Aorta (tissue), 5 donors: ENCODE data around the gene SCIMP. TPM values are rescaled to one million over a fixed set of nuclear protein-coding genes. Genes with fewer than 3 reads are reported as not detected.
"Not testable (repeated sequence)": the region's sequence is repeated elsewhere in the genome, so short reads cannot be mapped to it uniquely, and the experiment has no call there.

Source experiments
- ATAC-seq: fragments of 200-7000 bp; cut with Tn5 transposase; one replicate; pipeline ENCODE4 v1.9.1; 2022; ENCODE audit warnings: moderate library complexity; ENCODE audit not compliant: low FRiP score
- DNase-seq, 2 donors: peaks; one replicate each; pipeline ENCODE4 v3.0.0-alpha.2; 2020
- H3K27ac ChIP-seq, 2 donors: one replicate each; pipeline ENCODE4 v1.5.1; 2013; ENCODE audit warnings: low read length in 2 of 2, mild to moderate bottlenecking in 2 of 2, moderate library complexity in 2 of 2, control low read depth in 1 of 2, inconsistent platforms in 1 of 2, low read depth in 1 of 2
- H3K27me3 ChIP-seq, 2 donors: one replicate each; pipeline ENCODE4 v1.6.1; 2013; ENCODE audit warnings: control low read depth in 1 of 2, low read length in 1 of 2, mild to moderate bottlenecking in 1 of 2, moderate library complexity in 1 of 2; ENCODE audit not compliant: insufficient read depth in 2 of 2, control insufficient read depth in 1 of 2
- H3K36me3 ChIP-seq, 2 donors: one replicate each; pipeline ENCODE4 v1.6.1; 2013; ENCODE audit warnings: control low read depth in 1 of 2, low read length in 1 of 2, mild to moderate bottlenecking in 1 of 2; ENCODE audit not compliant: insufficient read depth in 2 of 2, control insufficient read depth in 1 of 2
- H3K4me1 ChIP-seq, 2 donors: one replicate each; pipeline ENCODE4 v1.6.1; 2013; ENCODE audit warnings: low read length in 2 of 2, control low read depth in 1 of 2, mild to moderate bottlenecking in 1 of 2, moderate library complexity in 1 of 2; ENCODE audit not compliant: insufficient read depth in 2 of 2, control insufficient read depth in 1 of 2
- H3K4me3 ChIP-seq, 2 donors: one replicate each; pipeline ENCODE4 v1.5.1; 2013; ENCODE audit warnings: low read length in 2 of 2, control low read depth in 1 of 2, mild to moderate bottlenecking in 1 of 2
- H3K9me3 ChIP-seq: one replicate; pipeline ENCODE4 v1.6.1; 2013; ENCODE audit warnings: mild to moderate bottlenecking, low read length; ENCODE audit not compliant: control insufficient read depth
- WGBS, 2 donors: extraction: QIAGEN DNeasy Blood & Tissue Kit; methylation state at CpG; one replicate each; pipeline ENCODE4 v1.1.7; 2013; 5-methylcytosine and 5-hydroxymethylcytosine counted together
- intact Hi-C, 2 donors: fragments of 100-400 bp; cut with DNase I; formaldehyde crosslinking; loops; one replicate each; pipeline versions ENCODE4 v1.14.2 to v1.15.0; 2022
- polyA plus RNA-seq, 2 donors: library from polyadenylated mRNA; stranded (reverse); fragments of 200-250 nt; gene quantifications; one replicate each; pipeline ENCODE4 v1.2.3, GENCODE V29; 2013
- total RNA-seq, 2 donors: library from RNA; stranded (reverse); fragmentation: NEBNext Ultra II Directional; extraction: Animal tissue kit (Norgen Biotek cat#: 25700); gene quantifications; one replicate each; pipeline ENCODE4 v1.2.1, GENCODE V29; 2021
- donor health status: healthy with polysubstance abuse.
- donor health status: Bipolar disorder and iron deficiency.
- donor health status: DM: no; HTN: no; CAD: no.
- donor health status: DM: no; HTN: no; CAD: no.
- donor health status: DM: yes; HTN: yes; CAD: no.

Gene SCIMP
- total and polyA plus RNA-seq, 4 donors, result 0.84 to 8.0 (median 6.0) TPM

DNA sequence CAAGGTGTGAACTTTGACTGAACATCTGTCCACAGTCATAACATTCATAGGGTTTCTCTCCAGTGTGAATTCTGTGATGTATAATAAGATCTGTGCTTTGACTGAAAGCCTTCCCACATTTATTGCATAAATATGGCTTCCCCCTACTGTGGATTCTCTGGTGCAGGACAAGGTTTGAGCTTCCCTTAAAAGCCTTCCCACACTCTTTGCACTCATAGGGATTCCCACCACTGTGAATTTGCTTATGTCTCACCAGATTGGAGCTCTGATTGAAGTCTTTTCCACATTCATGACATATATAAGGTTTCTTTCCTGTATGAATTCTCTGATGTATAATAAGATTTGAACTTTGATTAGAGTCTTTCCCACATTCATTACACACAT lies 51.3 kb downstream of the SCIMP start:
- intact Hi-C loops, result no loop called here
- H3K9me3 ChIP-seq, result peaks cover 37% of the 10 kb centered on the region
- H3K27me3 ChIP-seq, result no peaks in the 10 kb centered on the region
- DNase-seq (no peak), ATAC-seq (no peak)
- H3K4me3 ChIP-seq, result no peak overlapping the region
- no peak overlapping the region for H3K27ac ChIP-seq
- H3K36me3 ChIP-seq, result peaks cover 0 to 1% of the 10 kb centered on the region in 2 donors
- H3K4me1 ChIP-seq, result no peaks in the 10 kb centered on the region

DNA sequence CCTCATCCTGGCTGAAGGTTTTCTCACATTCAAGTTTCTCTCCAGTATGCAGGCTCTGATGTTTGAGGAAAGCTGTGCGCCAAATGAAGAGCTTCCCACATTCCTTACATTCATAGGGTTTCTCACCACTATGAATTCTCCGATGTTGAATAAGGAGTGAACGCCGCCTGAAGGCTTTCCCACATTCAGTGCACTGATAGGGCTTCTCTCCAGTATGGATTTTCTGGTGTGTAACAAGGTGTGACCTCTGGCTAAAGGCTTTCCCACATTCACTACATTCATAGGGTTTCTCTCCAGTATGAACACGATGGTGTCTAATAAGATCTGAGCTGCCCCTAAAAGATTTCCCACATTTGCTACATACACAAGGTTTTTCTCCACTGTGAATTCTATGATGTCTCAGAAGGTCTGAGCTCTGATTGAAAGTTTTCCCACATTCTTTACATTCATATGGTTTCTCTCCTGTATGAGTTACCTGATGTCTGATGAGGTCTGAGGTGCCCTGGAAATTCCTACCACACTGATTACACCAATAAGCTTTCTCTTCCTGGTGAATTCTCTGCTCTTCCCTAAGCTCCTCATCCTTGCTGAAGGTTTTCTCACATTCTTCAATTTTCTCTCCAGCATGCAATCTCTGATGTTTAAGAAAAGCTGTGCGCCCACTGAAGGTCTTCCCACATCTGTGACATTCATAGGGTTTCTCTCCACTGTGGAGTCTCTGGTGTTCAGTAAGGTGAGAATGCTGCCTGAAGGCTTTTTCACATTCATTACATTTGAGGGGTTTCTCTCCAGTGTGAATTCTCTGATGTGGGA lies 51.9 kb downstream of the SCIMP start:
- H3K4me3 ChIP-seq, result no peak overlapping the region
- H3K27me3 ChIP-seq, result no peaks in the 10 kb centered on the region
- H3K4me1 ChIP-seq, result no peaks in the 10 kb centered on the region
- DNase-seq (no peak), ATAC-seq (no peak)
- intact Hi-C loops, result no loop called here
- peaks cover 0 to 1% of the 10 kb centered on the region in 2 donors for H3K36me3 ChIP-seq
- H3K9me3 ChIP-seq, result peaks cover 36% of the 10 kb centered on the region
- H3K27ac ChIP-seq, result no peak overlapping the region
- 97 to 98% methylated on average over 6 of the region's 6 CpGs for WGBS, 2 donors

- H3K27ac ChIP-seq, result no peak overlapping the region
- intact Hi-C loops, result no loop called here
- H3K4me1 ChIP-seq, result no peaks in the 10 kb centered on the region
- ATAC-seq, result no peak
- 96 to 97% methylated on average over 10 of the region's 10 CpGs for WGBS, 2 donors
- H3K4me3 ChIP-seq, result no peak overlapping the region
- peaks cover 0 to 1% of the 10 kb centered on the region in 2 donors for H3K36me3 ChIP-seq
- H3K27me3 ChIP-seq, result no peaks in the 10 kb centered on the region
- no peak for DNase-seq
- peaks cover 32% of the 10 kb centered on the region for H3K9me3 ChIP-seq
Measured at GRCh38 chr17:5181509-5182305, 53.0 kb downstream of the SCIMP start.

- intact Hi-C loops, result no loop called here
- WGBS, 2 donors, result 97% methylated on average over 12 of the region's 12 CpGs
- DNase-seq, result no peak
- Histone ChIP-seq H3K27ac (no peak overlapping the region), H3K4me3 (no peak overlapping the region), H3K27me3 (no peaks in the 10 kb centered on the region), H3K36me3 (peaks cover 3% of the 10 kb centered on the region in 2 donors), H3K9me3 (peaks cover 28% of the 10 kb centered on the region), H3K4me1 (no peaks in the 10 kb centered on the region)
- no peak for ATAC-seq
Measured at GRCh38 chr17:5179003-5179402, 55.7 kb downstream of the SCIMP start.

DNA sequence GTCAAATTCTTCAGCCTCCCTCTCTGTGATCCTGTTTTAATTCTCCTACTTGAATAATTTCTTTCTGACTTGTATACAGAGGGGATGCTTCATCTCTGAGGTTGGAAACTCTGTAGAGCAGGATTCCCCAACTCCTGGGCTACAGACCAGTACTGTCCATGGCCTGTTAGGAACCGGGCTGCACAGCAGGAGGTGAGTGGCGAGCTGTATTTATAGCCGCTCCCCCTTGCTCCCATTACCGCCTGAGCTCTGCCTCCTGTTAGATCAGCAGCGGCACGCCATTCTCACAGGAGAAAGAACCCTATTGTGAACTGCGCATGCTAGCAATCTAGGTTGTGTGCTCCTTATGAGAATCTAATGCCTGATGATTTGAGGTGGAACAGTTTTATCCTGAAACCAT lies 59.6 kb downstream of the SCIMP start:
- H3K27ac ChIP-seq, ATAC-seq, DNase-seq, intact Hi-C loops, H3K27me3 ChIP-seq, H3K4me1 ChIP-seq, H3K4me3 ChIP-seq, H3K36me3 ChIP-seq: not testable (repeated sequence)
- peaks cover 13% of the 10 kb centered on the region for H3K9me3 ChIP-seq
- 93 to 96% methylated on average over 7 of the region's 7 CpGs for WGBS, 2 donors

DNA sequence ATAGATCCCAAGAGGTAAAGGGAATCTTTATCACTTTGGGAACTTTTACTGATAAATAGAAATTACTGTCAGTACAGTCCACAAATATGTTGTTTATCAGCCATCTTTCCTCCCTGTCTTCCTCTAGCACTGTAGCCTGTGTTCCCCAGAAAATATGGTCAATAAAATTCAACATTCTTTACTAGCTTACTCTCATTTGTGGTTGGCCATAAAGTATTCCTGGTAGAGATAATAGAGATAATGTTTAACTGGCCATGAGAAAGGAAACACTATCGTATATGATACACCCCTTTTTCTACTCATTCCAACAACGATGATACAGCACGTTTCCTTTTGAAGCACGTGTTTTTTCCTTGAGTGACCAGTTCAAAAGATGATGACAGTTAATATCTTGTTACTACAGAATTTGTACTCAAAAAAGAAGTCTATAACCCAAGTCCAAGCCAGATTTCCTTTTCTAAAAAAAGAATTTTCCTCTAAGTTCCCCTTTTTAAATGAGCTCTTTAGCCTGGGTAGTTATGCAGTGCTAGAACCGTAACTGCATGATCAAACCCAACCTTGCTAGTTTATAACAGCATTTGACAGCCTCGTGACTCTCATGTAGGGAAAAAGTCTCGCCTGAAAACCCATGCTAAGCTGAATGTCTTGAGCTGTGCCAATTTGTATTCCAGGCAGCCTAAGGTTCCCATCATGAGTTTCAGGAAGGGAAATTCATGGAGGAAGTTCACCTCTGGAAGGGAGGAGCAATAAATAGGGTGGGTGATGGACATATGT lies 68.7 kb downstream of the SCIMP start:
- DNase-seq, H3K36me3 ChIP-seq, ATAC-seq, H3K27ac ChIP-seq, H3K9me3 ChIP-seq, H3K4me3 ChIP-seq, H3K4me1 ChIP-seq, intact Hi-C loops, H3K27me3 ChIP-seq: not testable (repeated sequence)
- WGBS, 2 donors, result 63 to 75% methylated on average over 5 to 6 of the region's 7 CpGs

GRCh38 chr17:5164436-5164835 lies 70.2 kb downstream of the SCIMP start:
- 76 to 83% methylated on average over 6 of the region's 6 CpGs for WGBS, 2 donors
- no peak overlapping the region for H3K27ac ChIP-seq
- intact Hi-C loops, result no loop called here
- peaks cover 2% of the 10 kb centered on the region for H3K9me3 ChIP-seq
- ATAC-seq, result no peak
- H3K27me3 ChIP-seq, result no peaks in the 10 kb centered on the region
- no peak overlapping the region for H3K4me3 ChIP-seq
- no peak for DNase-seq
- H3K4me1 ChIP-seq, result no peaks in the 10 kb centered on the region
- H3K36me3 ChIP-seq, result no peaks in the 10 kb centered on the region

GRCh38 chr17:5161793-5162192 lies 72.9 kb downstream of the SCIMP start:
- WGBS, 2 donors, result 84 to 87% methylated on average over 3 of the region's 3 CpGs
- intact Hi-C loops, result not testable (repeated sequence)

More at GRCh38 chr17:5161793-5162192, 72.9 kb downstream of the SCIMP start:
- not testable (repeated sequence) for H3K36me3 ChIP-seq, H3K4me1 ChIP-seq, ATAC-seq, H3K4me3 ChIP-seq, H3K27me3 ChIP-seq, H3K9me3 ChIP-seq, H3K27ac ChIP-seq, DNase-seq
